Cardiac ventricle fibroblast (primary cell): Measurements from ENCODE around the gene ABLIM1. TPM values are rescaled to one million over a fixed set of nuclear protein-coding genes. Genes with fewer than 3 reads are reported as not detected.

Experiments used
- total RNA-seq: library from RNA; depleted of rRNA; stranded (reverse); fragments of >200 nt; gene quantifications from 2 replicates; pipeline ENCODE4 v1.2.3, GENCODE V29; 2015

The ABLIM1 gene
- 6.7 and 9.0 TPM in 2 replicates for total RNA-seq

GRCh38 chr10:114658175-114658574 is at the start of gene ABLIM1:
Gene ABLIM1 (minus strand): TSS chr10:114658275. CDS start chr10:114658200, 75 bp downstream.

GRCh38 chr10:114404171-114405010 is 253.7 kb downstream of the ABLIM1 start, which contains the start of gene AFAP1L2:
Gene AFAP1L2 (minus strand): TSS chr10:114404502. CDS start chr10:114404455, 47 bp downstream.

Other genes with a start within 250 kb of the ABLIM1 start
- gene FHIP2A, start 163.5 kb upstream of the ABLIM1 start, total RNA-seq = 22.8 and 26.2 TPM in 2 replicates